LNCAP (cell line): ENCODE results near the gene OSBPL2.

ENCODE experiments used
- TF ChIP-seq, protein P1 (sequence below): fragments of 450-650 bp; IDR thresholded peaks from 2 replicates; pipeline ENCODE4 v1.5.1; 2017; ENCODE audit warnings: mild to moderate bottlenecking

Gene OSBPL2

DNA sequence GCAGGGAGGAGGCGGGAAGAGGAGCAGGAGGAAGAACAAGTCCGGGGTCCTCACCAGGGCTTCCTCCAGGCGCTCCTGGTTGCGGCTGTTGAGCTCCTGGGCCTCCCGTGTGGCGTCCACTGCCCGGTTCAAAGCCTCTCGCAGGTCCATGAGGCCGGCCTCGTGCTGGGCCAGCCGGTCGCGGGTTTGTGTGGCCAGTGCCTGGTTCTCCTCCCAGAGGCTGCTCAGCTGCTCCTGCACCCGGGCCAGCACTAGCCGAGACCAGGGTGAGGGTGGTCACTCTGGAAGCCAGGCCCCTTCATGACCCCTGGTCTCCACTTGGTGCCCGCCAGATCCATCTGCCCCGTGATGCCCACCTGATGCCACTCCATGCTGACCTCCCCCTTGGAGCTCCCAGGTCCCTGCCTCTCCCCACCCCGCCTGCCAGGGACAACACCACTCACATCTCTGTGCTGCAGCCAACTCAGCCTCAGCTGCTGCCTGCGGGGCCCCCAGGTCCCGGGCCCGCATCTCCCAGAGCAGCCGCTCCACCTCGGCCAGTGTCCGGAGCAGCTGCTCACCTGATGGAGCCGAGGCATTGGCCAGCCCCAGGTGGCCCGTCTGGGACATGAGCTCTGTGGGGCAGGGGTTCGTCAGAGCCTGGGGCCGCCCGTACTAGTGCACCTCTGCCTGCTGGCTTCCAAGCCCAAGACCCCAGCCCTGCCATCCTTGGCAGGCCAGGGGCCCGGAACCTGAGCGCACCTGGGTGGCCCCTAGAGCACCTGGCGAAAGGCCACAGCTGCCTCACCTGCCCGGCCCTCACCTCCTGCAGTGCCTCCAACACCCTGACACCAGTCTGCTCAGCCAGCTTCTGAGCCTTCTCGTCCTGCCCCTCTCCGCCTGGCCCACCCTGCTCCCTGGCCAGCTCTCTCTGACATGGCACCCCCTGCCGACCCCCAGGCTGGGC lies 80.4 kb downstream of the OSBPL2 start:
- TF ChIP-seq, protein P1, sequence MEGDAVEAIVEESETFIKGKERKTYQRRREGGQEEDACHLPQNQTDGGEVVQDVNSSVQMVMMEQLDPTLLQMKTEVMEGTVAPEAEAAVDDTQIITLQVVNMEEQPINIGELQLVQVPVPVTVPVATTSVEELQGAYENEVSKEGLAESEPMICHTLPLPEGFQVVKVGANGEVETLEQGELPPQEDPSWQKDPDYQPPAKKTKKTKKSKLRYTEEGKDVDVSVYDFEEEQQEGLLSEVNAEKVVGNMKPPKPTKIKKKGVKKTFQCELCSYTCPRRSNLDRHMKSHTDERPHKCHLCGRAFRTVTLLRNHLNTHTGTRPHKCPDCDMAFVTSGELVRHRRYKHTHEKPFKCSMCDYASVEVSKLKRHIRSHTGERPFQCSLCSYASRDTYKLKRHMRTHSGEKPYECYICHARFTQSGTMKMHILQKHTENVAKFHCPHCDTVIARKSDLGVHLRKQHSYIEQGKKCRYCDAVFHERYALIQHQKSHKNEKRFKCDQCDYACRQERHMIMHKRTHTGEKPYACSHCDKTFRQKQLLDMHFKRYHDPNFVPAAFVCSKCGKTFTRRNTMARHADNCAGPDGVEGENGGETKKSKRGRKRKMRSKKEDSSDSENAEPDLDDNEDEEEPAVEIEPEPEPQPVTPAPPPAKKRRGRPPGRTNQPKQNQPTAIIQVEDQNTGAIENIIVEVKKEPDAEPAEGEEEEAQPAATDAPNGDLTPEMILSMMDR: no peak

DNA sequence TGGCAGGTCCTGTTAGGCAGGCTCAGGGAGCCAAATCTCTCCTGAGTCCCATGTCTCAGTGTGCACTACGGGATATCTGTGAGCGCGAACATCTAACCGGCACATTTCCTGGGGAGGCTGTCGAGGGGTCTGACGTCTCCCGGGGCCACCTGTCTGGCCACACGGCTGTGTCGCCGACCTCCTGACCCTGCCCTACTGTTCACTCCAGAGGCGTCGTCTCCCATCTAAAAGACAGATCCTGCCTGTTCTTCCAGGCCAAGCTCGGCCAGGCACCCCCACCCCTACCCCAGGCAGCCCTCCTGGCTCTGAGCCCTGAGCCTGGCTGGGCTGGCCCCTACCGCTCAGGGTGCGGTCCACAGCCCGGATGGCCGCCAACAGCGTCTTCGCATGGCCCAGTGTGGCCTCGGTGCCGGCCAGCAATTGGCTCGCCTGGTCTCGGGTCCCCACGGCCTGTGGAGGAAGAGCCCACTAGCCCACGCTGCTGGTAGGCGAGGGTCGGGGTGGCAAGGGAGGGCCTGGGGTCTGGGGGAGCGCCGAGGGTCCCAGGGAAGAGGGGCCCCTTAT lies 81.1 kb downstream of the OSBPL2 start:
- TF ChIP-seq, protein P1: no peak

GRCh38 chr20:62320581-62321354 lies 82.4 kb downstream of the OSBPL2 start:
- TF ChIP-seq, protein P1: no peak

DNA sequence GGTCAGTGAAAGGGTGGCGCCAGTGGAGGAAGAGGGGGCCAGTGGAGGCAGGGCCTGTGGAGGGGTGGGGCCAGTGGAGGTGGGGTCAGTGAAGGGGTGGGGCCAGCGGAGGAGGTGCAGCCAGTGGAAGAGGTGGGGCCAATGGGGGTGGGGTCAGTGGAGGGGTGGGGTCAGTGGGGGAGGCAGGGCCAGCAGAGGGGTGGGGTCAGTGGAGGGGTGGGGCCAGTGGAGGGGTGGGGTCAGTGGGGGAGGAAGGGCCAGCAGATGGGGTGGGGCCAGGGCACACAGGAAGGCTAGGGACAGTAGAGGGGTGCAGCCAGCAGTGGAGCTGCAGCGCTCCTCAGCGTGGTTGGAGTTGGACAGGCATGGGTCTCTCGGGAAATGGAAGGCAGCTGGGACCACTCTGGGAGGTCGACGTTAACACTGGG lies 83.2 kb downstream of the OSBPL2 start:
- TF ChIP-seq, protein P1: no peak

DNA sequence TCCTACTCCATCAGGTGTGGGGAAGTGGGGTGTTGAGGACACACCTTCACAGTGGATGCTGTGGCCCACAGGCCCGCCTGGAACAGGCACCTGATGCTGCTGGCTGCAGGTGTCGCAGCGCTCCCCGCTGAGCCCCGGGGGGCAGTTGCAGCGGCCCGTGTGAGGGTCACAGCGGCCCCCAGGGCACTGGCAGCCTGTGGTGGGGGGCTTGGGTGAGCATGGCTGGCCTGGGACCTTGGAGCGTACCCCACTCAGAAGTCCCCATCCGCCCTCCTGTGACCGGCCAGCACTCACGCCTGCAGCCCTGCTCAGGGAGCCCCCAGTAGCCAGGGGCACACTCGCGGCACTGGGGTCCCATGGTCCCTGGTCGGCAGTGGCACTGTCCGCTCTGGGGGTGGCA lies 83.7 kb downstream of the OSBPL2 start:
- TF ChIP-seq, protein P1: no peak

DNA sequence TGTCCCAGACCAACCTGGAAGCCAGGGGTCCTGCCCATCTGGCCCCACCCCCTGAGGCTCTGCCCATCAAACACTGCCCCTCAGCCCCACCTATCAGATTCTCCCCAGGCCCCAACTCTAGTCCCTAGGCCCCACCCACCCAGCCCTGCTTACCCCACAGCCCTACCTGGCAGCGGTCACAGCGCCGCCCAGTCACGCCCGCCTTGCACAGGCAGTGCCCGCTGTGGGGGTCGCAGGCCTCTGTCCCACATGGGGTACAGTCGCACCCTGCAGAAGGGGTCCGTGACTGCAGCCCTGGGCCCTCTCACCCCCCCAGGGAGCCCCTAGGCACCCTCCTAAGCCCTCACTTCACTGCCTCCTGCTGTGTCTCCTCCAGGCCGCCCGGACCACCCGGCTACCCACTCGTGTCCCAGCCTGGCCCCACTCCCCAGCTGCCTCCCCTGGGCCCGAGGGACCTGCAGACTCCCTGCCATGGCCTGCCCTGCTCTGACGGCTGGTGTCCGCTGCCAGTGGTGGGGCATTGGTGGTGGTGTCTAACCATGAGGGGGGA lies 84.2 kb downstream of the OSBPL2 start:
- TF ChIP-seq, protein P1: no peak
